K562 (cell line): ENCODE results near the gene RNF13. TPM values are rescaled to one million over a fixed set of nuclear protein-coding genes. Genes with fewer than 3 reads are reported as not detected.

Experiments used
- CBX1 ChIP-seq: sonication (generic); IDR thresholded peaks from 2 replicates; pipeline ENCODE4 v1.6.1; 2016; ENCODE audit warnings: antibody characterized with exemption, low read depth, mild to moderate bottlenecking
- FOXP1 ChIP-seq: sonication (generic); formaldehyde crosslinking; IDR thresholded peaks from 2 replicates; pipeline ENCODE4 v1.8.0; 2022; ENCODE audit warnings: mild to moderate bottlenecking, missing genetic modification reagents
- GABPB1 ChIP-seq: sonication (generic); formaldehyde crosslinking; IDR thresholded peaks from 2 replicates; pipeline ENCODE4 v1.8.0; 2022; ENCODE audit warnings: mild to moderate bottlenecking, missing genetic modification reagents
- NBN ChIP-seq: fragments of 450-650 bp; IDR thresholded peaks from 2 replicates; pipeline ENCODE4 v1.6.1; 2016; ENCODE audit warnings: low read depth, mild to moderate bottlenecking
- PHB ChIP-seq: fragments of 250-450 bp; sonication (Bioruptor Pico); IDR thresholded peaks from 2 replicates; pipeline ENCODE4 v1.5.0; 2021
- SIX5 ChIP-seq, 2 experiments: IDR thresholded peaks; 2 replicates each; pipeline ENCODE4 v1.6.1; 2011; ENCODE audit warnings: low read length in 2 of 2, borderline replicate concordance in 1 of 2, low read depth in 1 of 2, mild to moderate bottlenecking in 1 of 2, moderate library complexity in 1 of 2; ENCODE audit not compliant: insufficient read depth in 1 of 2
- SUPT5H ChIP-seq: fragments of 450-650 bp; IDR thresholded peaks from 2 replicates; pipeline ENCODE4 v1.6.1; 2016
- TCFL5 ChIP-seq: fragments of 250-450 bp; sonication (Bioruptor Pico); conservative IDR thresholded peaks from 2 replicates; pipeline ENCODE4 v1.6.1; 2021; ENCODE audit warnings: mild to moderate bottlenecking, moderate library complexity, matching md5 sums
- ZNF146 ChIP-seq: IDR thresholded peaks from one replicate; pipeline ENCODE4 v1.6.1; 2018; ENCODE audit warnings: missing compliant biosample characterization; ENCODE audit not compliant: unreplicated experiment
- ZNF184 ChIP-seq: sonication (generic); formaldehyde crosslinking; IDR thresholded peaks from 2 replicates; pipeline ENCODE4 v1.5.0; 2020; ENCODE audit warnings: missing genetic modification reagents
- ZNF436 ChIP-seq: fragments of 250-450, 450-650 bp; sonication (Bioruptor Pico); formaldehyde crosslinking; IDR thresholded peaks from 2 replicates; pipeline ENCODE4 v1.7.0; 2020; ENCODE audit warnings: mild to moderate bottlenecking
- polyA plus RNA-seq, 8 experiments: library from polyadenylated mRNA; depleted of rRNA in 4 of 8; stranded (reverse) in 5 of 8; unstranded in 3 of 8; fragments of >200 nt; fragmentation: Nextera tagmentation in 2 of 8; fragmentation: Illumina TruSeq in 1 of 8; extraction: Ambion mirVana in 2 of 8; extraction: Trizol in 1 of 8; gene quantifications; 2 replicates each; pipeline versions ENCODE4 v1.2.1 to v1.2.3, GENCODE V29; 2011 to 2014; ENCODE audit warnings: inconsistent platforms in 1 of 8, missing spikeins in 1 of 8
- total RNA-seq, 7 experiments: library from RNA; depleted of rRNA in 6 of 7; stranded (reverse); fragments of >200 nt in 6 of 7; fragmentation: Illumina TruSeq in 2 of 7; extraction: Trizol in 2 of 7; gene quantifications; 2 replicates each; pipeline versions ENCODE4 v1.2.1 to v1.2.3, GENCODE V29; 2011 to 2021; ENCODE audit warnings: low replicate concordance in 1 of 7
- TF ChIP-seq, protein P1 (sequence below): fragments of 450-650 bp; formaldehyde crosslinking; IDR thresholded peaks from 2 replicates; pipeline ENCODE4 v1.4.0; 2020; ENCODE audit warnings: mild to moderate bottlenecking, moderate library complexity
- TF ChIP-seq, protein P2 (sequence below), 2 experiments: fragments of 450-650 bp in 1 of 2; IDR thresholded peaks; 2 replicates each; pipeline ENCODE4 v1.6.1; 2011 to 2017; ENCODE audit warnings: low read depth in 2 of 2, antibody characterized with exemption in 1 of 2, borderline replicate concordance in 1 of 2, low read length in 1 of 2, mild to moderate bottlenecking in 1 of 2, mixed read lengths in 1 of 2; ENCODE audit not compliant: control insufficient read depth in 1 of 2
- TF ChIP-seq, protein P3 (sequence below): fragments of 450-650 bp; IDR thresholded peaks from 2 replicates; pipeline ENCODE4 v1.6.1; 2016
- TF ChIP-seq, protein P4 (sequence below): fragments of 200-800 bp; sonication (Bioruptor generic); IDR thresholded peaks from 2 replicates; pipeline ENCODE4 v1.6.1; 2017; ENCODE audit warnings: missing genetic modification characterization, missing compliant biosample characterization
- TF ChIP-seq, protein P5 (sequence below): fragments of 450-650 bp; formaldehyde crosslinking; IDR thresholded peaks from 2 replicates; pipeline ENCODE4 v1.4.0; 2020; ENCODE audit warnings: mild to moderate bottlenecking
- TF ChIP-seq, protein P6 (sequence below), 2 experiments: fragments of 200-800 bp in 1 of 2; sonication (Bioruptor generic) in 1 of 2; sonication (generic) in 1 of 2; formaldehyde crosslinking in 1 of 2; IDR thresholded peaks in 1 of 2; conservative IDR thresholded peaks in 1 of 2; 2 replicates each; pipeline versions ENCODE4 v1.5.0 to v1.6.1; 2016 to 2020; ENCODE audit warnings: missing compliant biosample characterization in 1 of 2, missing genetic modification characterization in 1 of 2, missing genetic modification reagents in 1 of 2

RNF13 gene
- total and polyA plus RNA-seq, 9 of the 15 experiments (the other 6 are each of a cell fraction or from before 2014, with no cell fraction given) = 12.7 to 35.8 (median 18.9) TPM

DNA sequence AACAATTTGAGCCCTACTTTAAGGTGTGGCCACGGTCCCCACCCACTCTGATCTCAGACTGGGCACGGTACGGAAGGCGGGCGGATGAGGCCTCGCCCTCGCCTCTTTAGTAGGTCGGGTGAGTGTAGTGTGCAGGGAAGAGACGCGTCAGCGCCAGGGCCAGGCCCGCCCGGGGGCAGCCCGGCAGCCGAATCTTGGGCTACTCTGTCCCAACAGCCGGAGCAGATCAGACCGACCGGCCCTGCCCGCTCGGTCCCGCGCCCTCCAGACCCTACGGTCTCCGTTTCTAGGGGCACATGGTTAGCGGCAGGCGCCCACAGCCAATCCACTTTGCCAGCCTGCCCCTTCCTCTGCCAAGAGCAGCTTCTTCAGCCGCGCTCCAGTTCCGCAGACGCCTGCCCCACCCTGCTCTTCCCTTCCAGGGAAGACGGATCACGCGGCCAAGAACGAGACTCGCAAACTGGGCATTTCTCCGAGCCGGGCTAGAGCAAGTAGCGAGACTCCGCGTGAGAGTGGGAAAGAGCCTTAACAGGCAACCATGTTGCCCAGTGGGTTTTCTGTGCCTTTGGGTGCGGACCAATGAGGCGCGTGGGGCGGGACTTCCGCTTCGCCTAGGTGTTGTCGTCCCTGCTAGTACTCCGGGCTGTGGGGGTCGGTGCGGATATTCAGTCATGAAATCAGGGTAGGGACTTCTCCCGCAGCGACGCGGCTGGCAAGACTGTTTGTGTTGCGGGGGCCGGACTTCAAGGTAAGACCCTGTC is at the start of gene RNF13 (continued):
- TF ChIP-seq, protein P1, sequence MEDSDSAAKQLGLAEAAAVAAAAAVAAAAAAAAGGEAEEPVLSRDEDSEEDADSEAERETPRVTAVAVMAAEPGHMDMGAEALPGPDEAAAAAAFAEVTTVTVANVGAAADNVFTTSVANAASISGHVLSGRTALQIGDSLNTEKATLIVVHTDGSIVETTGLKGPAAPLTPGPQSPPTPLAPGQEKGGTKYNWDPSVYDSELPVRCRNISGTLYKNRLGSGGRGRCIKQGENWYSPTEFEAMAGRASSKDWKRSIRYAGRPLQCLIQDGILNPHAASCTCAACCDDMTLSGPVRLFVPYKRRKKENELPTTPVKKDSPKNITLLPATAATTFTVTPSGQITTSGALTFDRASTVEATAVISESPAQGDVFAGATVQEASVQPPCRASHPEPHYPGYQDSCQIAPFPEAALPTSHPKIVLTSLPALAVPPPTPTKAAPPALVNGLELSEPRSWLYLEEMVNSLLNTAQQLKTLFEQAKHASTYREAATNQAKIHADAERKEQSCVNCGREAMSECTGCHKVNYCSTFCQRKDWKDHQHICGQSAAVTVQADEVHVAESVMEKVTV = no peak
- TF ChIP-seq, protein P2, sequence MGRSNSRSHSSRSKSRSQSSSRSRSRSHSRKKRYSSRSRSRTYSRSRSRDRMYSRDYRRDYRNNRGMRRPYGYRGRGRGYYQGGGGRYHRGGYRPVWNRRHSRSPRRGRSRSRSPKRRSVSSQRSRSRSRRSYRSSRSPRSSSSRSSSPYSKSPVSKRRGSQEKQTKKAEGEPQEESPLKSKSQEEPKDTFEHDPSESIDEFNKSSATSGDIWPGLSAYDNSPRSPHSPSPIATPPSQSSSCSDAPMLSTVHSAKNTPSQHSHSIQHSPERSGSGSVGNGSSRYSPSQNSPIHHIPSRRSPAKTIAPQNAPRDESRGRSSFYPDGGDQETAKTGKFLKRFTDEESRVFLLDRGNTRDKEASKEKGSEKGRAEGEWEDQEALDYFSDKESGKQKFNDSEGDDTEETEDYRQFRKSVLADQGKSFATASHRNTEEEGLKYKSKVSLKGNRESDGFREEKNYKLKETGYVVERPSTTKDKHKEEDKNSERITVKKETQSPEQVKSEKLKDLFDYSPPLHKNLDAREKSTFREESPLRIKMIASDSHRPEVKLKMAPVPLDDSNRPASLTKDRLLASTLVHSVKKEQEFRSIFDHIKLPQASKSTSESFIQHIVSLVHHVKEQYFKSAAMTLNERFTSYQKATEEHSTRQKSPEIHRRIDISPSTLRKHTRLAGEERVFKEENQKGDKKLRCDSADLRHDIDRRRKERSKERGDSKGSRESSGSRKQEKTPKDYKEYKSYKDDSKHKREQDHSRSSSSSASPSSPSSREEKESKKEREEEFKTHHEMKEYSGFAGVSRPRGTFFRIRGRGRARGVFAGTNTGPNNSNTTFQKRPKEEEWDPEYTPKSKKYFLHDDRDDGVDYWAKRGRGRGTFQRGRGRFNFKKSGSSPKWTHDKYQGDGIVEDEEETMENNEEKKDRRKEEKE (IDR thresholded peaks at IDR 0.05; ENCODE audit: borderline replicate concordance in 1 of 2, control insufficient read depth in 1 of 2, low read depth in 2 of 2, low read length in 1 of 2) = no peak
- no peak for TF ChIP-seq ZNF146 (CRISPR knock-in tag)
- TF ChIP-seq SUPT5H = peak; percentile 52; the same call in 1 of the 2 replicates
- TF ChIP-seq SIX5 (IDR thresholded peaks at IDR 0.05; ENCODE audit: borderline replicate concordance in 1 of 2, insufficient read depth in 1 of 2, low read depth in 1 of 2, low read length in 2 of 2) = no peak
- TF ChIP-seq PHB (CRISPR knock-in tag) = no peak
- TF ChIP-seq, protein P3, sequence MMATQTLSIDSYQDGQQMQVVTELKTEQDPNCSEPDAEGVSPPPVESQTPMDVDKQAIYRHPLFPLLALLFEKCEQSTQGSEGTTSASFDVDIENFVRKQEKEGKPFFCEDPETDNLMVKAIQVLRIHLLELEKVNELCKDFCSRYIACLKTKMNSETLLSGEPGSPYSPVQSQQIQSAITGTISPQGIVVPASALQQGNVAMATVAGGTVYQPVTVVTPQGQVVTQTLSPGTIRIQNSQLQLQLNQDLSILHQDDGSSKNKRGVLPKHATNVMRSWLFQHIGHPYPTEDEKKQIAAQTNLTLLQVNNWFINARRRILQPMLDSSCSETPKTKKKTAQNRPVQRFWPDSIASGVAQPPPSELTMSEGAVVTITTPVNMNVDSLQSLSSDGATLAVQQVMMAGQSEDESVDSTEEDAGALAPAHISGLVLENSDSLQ = peak; percentile 99
- TF ChIP-seq ZNF436 (CRISPR knock-in tag) = no peak
- no peak for TF ChIP-seq NBN
- TF ChIP-seq CBX1 = peak; percentile 67; the same call in 1 of the 2 replicates
- TF ChIP-seq, protein P4, sequence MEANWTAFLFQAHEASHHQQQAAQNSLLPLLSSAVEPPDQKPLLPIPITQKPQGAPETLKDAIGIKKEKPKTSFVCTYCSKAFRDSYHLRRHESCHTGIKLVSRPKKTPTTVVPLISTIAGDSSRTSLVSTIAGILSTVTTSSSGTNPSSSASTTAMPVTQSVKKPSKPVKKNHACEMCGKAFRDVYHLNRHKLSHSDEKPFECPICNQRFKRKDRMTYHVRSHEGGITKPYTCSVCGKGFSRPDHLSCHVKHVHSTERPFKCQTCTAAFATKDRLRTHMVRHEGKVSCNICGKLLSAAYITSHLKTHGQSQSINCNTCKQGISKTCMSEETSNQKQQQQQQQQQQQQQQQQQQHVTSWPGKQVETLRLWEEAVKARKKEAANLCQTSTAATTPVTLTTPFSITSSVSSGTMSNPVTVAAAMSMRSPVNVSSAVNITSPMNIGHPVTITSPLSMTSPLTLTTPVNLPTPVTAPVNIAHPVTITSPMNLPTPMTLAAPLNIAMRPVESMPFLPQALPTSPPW (CRISPR knock-in tag) = no peak
- TF ChIP-seq, protein P5, sequence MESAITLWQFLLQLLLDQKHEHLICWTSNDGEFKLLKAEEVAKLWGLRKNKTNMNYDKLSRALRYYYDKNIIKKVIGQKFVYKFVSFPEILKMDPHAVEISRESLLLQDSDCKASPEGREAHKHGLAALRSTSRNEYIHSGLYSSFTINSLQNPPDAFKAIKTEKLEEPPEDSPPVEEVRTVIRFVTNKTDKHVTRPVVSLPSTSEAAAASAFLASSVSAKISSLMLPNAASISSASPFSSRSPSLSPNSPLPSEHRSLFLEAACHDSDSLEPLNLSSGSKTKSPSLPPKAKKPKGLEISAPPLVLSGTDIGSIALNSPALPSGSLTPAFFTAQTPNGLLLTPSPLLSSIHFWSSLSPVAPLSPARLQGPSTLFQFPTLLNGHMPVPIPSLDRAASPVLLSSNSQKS (CRISPR knock-in tag) = no peak
- peak; percentile 93 for TF ChIP-seq GABPB1
- TF ChIP-seq ZNF184 (CRISPR knock-in tag) = no peak
- no peak for TF ChIP-seq FOXP1
- no peak for TF ChIP-seq TCFL5 (CRISPR knock-in tag)
- TF ChIP-seq, protein P6, sequence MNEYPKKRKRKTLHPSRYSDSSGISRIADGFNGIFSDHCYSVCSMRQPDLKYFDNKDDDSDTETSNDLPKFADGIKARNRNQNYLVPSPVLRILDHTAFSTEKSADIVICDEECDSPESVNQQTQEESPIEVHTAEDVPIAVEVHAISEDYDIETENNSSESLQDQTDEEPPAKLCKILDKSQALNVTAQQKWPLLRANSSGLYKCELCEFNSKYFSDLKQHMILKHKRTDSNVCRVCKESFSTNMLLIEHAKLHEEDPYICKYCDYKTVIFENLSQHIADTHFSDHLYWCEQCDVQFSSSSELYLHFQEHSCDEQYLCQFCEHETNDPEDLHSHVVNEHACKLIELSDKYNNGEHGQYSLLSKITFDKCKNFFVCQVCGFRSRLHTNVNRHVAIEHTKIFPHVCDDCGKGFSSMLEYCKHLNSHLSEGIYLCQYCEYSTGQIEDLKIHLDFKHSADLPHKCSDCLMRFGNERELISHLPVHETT (CRISPR knock-in tag; conservative IDR thresholded peaks at IDR 0.05 in 1 of 2, IDR thresholded peaks at IDR 0.05 in 1 of 2) = no peak
